GM10266 (cell line): ENCODE results near the gene ALG10.

Experiments used
- DNase-seq: peaks from one replicate; pipeline ENCODE4 v3.0.0; 2012; ENCODE audit errors: extremely low spot score
- CTCF ChIP-seq: IDR thresholded peaks from 2 replicates; pipeline ENCODE4 v1.5.1; 2012; ENCODE audit warnings: mild to moderate bottlenecking, low read depth; ENCODE audit not compliant: control insufficient read depth, insufficient read depth; ENCODE audit errors: missing control alignments

Gene ALG10

DNA sequence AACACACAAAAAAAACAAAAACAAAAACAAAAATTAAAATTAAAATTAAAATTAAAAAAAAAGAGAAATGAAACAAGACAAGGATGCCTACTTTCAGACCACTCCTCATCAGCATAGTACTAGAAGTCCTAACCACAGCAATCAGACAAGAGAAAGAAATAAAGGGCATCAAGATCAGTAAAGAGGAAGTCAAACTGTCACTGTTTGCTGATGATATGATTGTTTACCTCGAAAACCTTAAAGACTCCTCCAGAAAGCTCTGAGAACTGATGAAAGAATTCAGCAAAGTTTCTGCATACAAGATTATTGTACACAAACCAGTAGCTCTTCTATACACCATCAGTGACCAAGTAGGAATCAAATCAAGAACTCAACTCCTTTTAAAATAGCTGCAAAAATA, 29.2 kb downstream of the ALG10 start:
- no peak for TF ChIP-seq CTCF
- DNase-seq = no peak

DNA sequence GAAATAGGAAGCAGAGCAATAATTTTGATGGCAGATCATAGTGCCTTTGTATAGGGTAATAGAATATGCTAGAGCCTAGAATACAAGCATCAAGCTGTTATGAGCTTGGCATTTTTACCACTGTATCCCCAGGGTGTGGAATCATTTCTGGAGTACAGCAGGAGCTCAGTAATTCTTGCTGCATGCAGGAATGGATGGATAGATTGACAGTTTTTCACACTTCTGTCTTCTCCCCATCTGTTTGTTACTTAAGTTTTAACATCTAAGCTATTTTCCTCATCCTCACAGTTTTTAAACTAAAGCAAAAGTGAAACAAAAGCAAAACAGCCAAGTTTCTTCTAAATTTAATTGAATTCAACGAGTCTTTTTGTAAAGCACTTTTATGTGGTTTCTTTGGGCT, 32.6 kb downstream of the ALG10 start:
- DNase-seq = no peak
- no peak for TF ChIP-seq CTCF
